IPS-18c (cell line): ENCODE results near the gene OTOP3.
"Not testable (repeated sequence)": the region's sequence is repeated elsewhere in the genome, so short reads cannot be mapped to it uniquely, and the experiment has no call there.

Experiments used
- H3K4me3 ChIP-seq: 2 replicates; pipeline ENCODE4 v1.7.0; 2013; ENCODE audit warnings: low read depth, mild to moderate bottlenecking, low read length, moderate library complexity; ENCODE audit not compliant: insufficient read depth
- H3K9me3 ChIP-seq: one replicate; pipeline ENCODE4 v1.6.1; 2013; ENCODE audit warnings: mild to moderate bottlenecking, low read length, moderate library complexity; ENCODE audit not compliant: control insufficient read depth, insufficient read depth

OTOP3 gene

DNA sequence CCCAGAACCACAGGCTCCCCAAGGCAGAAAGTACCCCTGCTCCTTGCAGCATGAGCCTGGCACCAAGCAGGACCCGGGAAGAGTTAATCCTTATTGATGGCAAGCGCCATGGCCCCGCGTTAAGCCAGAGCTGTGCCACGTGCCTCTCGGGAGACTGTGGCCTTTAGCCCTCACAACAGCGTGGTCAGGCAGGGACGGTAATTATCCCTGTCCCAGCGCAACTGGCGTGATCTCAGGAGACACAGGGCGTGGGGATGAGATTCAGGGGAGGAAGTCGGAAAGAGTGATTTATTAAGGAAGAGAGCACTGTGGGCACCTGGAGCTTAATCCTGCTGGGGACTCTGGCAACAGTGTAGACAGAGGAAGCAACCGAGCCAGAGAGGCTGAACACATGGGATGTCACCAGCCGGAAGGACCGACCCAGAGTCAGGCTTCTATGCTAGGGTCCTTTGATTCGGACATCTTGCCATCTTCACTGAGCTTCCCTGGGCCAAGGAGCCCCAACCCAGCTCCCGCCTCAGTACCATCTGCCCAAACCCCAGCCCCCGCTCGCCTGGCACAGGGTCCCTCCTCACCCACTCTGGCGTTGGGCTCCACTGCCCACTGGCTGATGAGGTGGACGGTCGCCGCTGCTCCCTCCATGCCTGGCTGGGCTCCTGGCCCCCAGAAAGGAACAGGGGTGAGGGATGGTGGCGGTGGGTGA is 16.9 kb downstream of the OTOP3 start:
- Histone ChIP-seq H3K9me3 (peaks cover 4% of the 10 kb centered on the region), H3K4me3 (no peak overlapping the region)

GRCh38 chr17:74953134-74953687 is 17.5 kb downstream of the OTOP3 start:
- Histone ChIP-seq H3K9me3 (peaks cover 4% of the 10 kb centered on the region), H3K4me3 (no peak overlapping the region)

DNA sequence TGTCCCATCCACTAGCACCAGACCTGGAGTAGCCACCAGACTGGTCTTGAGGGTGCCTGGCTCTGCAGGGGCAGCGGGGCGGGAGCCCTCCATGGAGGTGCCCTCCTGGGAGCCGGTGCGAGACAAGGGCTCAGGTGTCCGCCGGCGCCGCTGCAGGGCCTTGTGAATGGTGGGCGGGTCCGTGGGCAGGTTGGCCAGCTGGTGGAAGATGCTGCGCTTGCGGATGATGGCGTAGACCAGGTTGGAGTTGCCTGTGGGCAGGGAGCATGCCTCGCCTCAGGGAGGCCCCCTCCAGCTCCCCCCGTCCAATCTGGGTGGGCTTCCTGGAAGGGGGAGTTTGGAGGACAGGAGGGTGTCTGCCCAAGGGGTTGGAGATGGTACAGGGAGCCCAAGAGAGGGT is 18.4 kb downstream of the OTOP3 start:
- H3K4me3 ChIP-seq = no peak overlapping the region

DNA sequence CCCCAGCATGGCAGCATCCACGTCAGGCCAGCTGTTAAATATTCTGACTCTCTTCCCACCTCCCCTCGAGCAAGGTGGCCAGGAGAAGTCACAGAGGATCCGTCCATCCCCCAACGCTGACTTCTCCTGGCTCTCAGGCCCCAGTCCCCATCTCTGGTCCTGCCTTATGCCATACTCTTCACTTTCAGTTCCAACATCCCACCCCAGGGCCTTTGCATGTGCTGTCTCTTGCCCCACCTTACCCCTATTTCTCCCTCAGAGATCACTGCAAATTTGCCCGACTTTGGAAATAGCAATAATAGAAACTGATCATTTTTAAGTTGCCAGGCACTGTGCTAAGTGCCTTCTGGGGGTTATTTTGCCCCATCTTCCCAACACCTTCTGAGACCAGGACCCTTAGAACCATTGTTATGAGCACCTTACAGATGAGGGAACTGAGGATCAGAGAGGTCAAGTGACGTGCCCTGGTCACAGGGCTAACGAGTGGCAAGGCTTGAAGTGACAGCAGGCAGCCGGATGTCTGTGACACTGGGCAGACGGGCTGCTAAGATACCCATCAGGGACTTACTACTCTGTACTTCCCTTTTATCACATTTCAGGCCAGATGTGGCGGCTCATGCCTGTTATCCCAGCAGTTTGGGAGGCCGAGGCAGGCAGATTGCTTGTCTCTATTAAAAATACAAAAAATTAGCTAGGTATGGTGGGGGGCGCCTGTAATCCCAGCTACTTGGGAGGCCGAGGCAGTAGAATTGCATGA is 19.1 kb downstream of the OTOP3 start:
- H3K9me3 ChIP-seq = peaks cover 4% of the 10 kb centered on the region
- no peak overlapping the region for H3K4me3 ChIP-seq

More for the DNA sequence above, 18.4 kb downstream of the OTOP3 start:
- peaks cover 4% of the 10 kb centered on the region for H3K9me3 ChIP-seq

DNA sequence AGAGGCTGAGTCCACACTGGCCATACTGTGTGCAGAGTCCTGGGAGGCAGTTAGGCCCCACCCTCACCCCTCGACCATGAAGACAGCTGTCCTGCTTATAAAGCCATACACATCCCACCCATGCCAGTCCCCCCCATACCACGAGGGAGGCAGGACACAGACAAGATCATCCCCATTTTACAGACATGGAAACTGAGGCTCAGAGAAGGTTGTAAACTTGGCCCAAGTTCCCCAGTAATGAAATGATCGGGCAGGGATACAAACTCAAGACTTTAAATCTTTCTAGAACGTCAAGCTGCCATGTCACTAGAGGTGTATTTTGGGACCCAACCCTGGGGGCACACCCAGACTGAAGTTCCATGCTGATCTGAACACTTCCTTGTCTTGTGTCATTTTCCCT is 20.4 kb downstream of the OTOP3 start:
- no peak overlapping the region for H3K4me3 ChIP-seq
- peaks cover 4% of the 10 kb centered on the region for H3K9me3 ChIP-seq

DNA sequence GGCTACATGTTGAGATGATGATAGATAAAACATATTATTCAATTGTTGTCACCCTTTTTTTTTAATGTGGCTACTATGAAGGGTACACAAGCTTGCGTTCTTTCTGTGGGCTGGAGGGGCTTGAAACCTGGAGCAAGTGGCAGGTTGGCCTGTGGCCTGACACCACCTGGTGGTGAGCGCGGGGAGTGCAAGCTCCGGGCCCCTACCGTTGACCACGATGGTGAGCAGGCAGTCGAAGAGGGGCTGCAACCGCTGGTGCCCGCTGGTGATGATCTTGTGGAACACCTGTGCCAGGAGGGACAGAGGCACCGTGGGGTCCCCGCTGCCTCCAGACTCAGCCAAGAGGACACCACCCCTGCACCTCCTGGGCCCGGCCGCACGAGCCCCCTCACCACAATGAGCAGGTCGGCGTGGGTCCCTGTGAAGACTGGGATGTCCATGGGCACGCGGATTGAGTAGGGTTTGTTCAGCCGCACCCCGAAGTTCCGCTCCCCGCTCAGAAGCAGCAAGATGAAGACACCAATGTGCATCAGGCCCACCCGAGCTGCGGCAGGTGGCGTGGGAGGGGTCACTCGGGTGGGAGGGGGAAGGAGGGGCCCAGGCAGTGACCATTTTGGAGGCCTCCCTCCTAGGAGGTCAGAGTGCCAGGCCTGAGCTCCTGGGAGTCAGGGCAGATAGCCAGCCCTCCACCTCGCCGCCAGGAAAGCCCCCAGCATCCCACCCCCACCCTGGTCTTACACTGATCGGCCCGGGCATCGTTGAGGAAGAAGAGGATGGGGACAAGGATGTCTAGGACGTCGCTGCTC is 22.4 kb downstream of the OTOP3 start:
- no peak overlapping the region for H3K4me3 ChIP-seq
- peaks cover 4% of the 10 kb centered on the region for H3K9me3 ChIP-seq

DNA sequence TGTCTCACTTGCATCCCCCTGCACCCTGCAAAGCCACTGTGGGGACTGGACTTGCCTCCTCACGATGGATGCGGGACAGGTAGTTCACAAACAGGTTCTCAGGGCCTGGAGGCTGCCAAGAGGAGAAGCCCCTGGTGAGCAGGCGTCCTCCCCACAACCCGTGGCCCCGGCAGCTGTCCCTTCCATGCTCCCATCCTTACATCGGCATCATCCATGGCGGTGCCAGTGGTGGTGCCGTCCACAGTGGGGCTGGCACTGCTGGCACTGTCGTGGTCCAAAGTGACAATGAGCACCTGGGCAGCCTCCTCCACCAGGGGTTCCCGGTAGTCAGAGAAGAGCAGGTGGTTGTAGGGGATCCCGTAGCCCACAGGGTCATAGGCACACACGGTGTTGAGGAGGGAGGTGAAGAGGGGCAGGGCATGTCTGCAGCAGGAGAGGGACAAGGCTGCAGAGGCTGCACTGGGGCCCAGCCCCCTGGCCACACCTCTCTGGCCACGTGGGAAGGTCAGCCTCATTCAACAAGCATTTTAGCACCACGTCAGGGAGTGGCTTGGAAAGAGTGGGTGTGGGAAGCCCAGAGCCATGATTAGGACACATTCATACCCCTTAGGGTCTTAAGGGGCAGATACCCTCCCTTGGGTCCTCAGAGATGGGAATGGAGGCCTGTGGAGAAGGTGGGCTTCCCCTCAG is 24.3 kb downstream of the OTOP3 start:
- no peaks in the 10 kb centered on the region for H3K9me3 ChIP-seq
- no peak overlapping the region for H3K4me3 ChIP-seq

- H3K4me3 ChIP-seq = no peak overlapping the region
- H3K9me3 ChIP-seq = no peaks in the 10 kb centered on the region
Measured at GRCh38 chr17:74960570-74961342, 25.1 kb downstream of the OTOP3 start.

- H3K9me3 ChIP-seq = no peaks in the 10 kb centered on the region
- H3K4me3 ChIP-seq = no peak overlapping the region
Measured at GRCh38 chr17:74961657-74962350, 26.1 kb downstream of the OTOP3 start.

- no peak overlapping the region for H3K4me3 ChIP-seq
- H3K9me3 ChIP-seq = no peaks in the 10 kb centered on the region
Measured at GRCh38 chr17:74962622-74963394, 27.1 kb downstream of the OTOP3 start.

DNA sequence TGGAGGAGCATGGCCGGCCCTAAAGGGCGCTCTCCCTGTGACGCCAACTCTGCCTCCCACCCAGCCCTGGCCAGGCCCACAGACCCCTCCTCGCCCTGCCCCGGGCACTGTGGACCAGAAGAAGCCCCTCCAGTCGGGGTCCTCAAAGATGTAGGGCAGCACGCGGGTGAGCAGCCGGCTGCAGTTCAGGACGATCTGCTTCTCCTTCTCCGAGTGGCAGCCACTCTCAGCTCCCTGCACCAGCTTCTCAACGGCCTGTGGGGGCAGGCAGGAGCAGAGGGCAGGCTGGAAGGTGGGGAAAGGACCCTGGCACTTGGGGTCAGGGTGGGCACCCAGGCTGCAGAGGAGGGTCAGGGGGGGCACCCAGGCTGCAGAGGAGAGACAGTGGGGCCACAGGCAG is 28.0 kb downstream of the OTOP3 start:
- Histone ChIP-seq H3K9me3 (no peaks in the 10 kb centered on the region), H3K4me3 (no peak overlapping the region)

GRCh38 chr17:74964246-74964761 is 28.6 kb downstream of the OTOP3 start:
- Histone ChIP-seq H3K9me3 (no peaks in the 10 kb centered on the region), H3K4me3 (no peak overlapping the region)

DNA sequence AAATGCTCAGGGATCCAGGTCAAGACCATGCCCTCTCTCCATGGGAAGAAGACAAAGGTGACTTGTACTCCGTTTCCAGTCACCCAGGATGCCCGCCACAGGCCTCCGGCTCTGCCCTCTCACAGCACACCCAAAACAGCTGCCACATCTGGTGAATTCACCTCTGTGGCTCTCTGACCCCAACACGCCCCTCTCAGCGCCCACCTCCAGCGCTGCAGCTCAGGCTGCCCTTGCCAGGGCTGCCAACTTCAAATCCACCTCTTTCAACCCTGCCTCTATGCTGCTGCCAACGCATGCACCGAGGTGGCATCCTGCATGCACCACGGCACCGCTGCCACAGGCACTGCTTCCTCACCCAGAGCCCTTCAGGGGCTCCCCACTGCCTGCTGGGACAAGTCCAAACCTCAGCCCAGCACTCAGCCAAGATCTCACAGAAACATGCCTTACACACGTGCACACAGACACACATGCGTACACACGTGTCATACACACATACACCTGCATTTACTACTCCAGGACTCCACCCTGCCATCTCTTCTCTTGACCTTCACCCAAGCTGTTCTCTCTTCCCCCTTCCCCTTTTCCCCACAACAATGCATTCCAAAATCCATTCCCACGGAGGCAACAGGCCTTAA is 29.4 kb downstream of the OTOP3 start:
- Histone ChIP-seq H3K4me3 (no peak overlapping the region), H3K9me3 (no peaks in the 10 kb centered on the region)

- Histone ChIP-seq H3K4me3 (no peak overlapping the region), H3K9me3 (no peaks in the 10 kb centered on the region)
Measured at GRCh38 chr17:74968361-74968780, 32.7 kb downstream of the OTOP3 start.

- not testable (repeated sequence) for H3K9me3 ChIP-seq, H3K4me3 ChIP-seq
Measured at GRCh38 chr17:74969501-74969900, 33.8 kb downstream of the OTOP3 start.
